ENCODE data around the gene COX7A1. TPM values are rescaled to one million over a fixed set of nuclear protein-coding genes. Genes with fewer than 3 reads are reported as not detected.
"Not testable (repeated sequence)": the region's sequence is repeated elsewhere in the genome, so short reads cannot be mapped to it uniquely, and the experiment has no call there.

Gene COX7A1
- total RNA-seq, 1 donor from 2014 or later: 33.1 TPM

DNA sequence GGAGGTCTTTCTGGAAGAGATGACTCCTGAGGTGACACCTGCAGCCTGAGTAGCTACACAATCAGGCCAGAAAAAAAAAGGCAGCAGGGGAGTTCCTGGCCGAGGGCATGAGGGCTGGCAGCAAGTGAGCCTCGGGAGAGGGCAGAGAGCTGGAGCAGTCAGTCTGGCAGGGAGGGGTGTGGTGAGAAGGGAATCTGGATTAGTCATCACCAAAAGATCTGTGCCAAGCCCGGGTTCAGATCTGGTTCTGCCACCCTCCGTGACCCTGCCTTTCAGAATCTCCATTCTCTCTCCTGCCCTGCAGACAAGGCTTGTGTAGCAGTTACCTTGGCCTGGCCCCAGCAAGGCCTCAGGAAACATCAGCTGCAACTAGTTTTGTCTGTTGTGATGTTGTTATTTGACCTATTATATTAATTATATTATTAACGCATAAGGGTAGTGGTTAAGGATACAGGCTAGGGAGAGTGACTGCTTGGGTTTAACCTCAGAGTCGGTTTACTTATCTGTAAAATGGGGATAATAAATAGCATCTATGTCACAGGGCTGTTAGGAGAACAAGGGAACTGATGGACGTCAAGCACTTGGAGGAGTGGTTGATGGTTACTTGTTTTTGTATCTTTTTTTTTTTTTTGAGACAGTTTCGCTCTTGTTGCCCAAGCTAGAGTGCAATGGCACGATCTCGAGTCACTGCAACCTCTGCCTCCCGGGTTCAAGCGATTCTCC lies 15.1 kb downstream of the COX7A1 start:
- Histone ChIP-seq H3K27ac (peak overlapping the region; percentile 14), H3K4me1 (peaks cover 33% of the 10 kb centered on the region), H3K4me3 (no peak overlapping the region), H3K27me3 (no peaks in the 10 kb centered on the region), H3K9me3 (no peaks in the 10 kb centered on the region), H3K36me3 (peaks cover 0 to 1% of the 10 kb centered on the region in 2 donors)
- DNase-seq (ENCODE audit: extremely low spot score in 2 of 2): no peak
- TF ChIP-seq POLR2AphosphoS5 (IDR thresholded peaks at IDR 0.05; ENCODE audit: insufficient read depth in 1 of 2, low read depth in 1 of 2): peak in 1 of 2 donors; percentile 66
- TF ChIP-seq, protein P1, sequence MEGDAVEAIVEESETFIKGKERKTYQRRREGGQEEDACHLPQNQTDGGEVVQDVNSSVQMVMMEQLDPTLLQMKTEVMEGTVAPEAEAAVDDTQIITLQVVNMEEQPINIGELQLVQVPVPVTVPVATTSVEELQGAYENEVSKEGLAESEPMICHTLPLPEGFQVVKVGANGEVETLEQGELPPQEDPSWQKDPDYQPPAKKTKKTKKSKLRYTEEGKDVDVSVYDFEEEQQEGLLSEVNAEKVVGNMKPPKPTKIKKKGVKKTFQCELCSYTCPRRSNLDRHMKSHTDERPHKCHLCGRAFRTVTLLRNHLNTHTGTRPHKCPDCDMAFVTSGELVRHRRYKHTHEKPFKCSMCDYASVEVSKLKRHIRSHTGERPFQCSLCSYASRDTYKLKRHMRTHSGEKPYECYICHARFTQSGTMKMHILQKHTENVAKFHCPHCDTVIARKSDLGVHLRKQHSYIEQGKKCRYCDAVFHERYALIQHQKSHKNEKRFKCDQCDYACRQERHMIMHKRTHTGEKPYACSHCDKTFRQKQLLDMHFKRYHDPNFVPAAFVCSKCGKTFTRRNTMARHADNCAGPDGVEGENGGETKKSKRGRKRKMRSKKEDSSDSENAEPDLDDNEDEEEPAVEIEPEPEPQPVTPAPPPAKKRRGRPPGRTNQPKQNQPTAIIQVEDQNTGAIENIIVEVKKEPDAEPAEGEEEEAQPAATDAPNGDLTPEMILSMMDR (IDR thresholded peaks at IDR 0.05): no peak
- intact Hi-C loops (cut with DNase I): no loop called here

DNA sequence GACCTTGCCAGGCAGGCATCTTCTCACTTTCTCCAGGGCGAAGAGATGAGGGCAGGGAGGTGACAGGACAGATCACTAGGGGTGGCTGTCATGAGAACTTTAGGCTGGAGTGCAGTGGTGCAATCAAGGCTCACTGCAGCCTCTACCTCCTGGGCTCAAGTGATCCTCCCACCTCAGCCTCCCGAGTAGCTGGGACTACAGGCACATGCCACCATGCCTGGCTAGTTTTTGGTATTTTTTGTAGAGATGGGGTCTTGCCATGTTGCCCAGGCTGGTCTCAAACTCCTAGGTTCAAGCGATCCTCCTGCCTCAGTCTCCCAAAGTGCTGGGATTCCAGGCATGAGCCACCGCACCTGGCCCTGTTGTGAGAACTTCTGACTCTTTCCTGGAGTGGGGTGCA lies 17.4 kb downstream of the COX7A1 start:
- H3K27ac ChIP-seq; H3K36me3 ChIP-seq; DNase-seq (ENCODE audit: extremely low spot score in 2 of 2); H3K27me3 ChIP-seq; H3K9me3 ChIP-seq; intact Hi-C loops (cut with DNase I); H3K4me3 ChIP-seq: not testable (repeated sequence)
- H3K4me1 ChIP-seq: peaks cover 22% of the 10 kb centered on the region

DNA sequence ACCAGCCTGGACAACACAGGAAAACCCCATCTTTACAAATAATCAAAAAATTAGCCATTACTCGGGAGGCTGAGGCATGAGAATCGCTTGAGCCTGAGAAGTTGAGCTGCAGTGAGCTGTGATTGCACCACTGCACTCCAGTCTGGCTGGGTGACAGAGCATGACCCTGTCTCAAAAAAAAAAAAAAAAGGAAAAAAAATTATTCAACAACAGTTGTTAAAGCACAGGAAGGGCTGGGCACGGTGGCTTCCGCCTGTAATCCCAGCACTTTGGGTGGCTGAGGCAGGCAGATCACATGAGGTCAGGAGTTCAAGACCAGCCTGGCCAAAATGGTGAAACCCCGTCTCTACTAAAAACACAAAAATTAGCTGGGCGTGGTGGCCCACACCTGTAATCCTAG lies 21.0 kb downstream of the COX7A1 start:
- H3K4me1 ChIP-seq: peaks cover 18% of the 10 kb centered on the region
- H3K36me3 ChIP-seq; DNase-seq (ENCODE audit: extremely low spot score in 2 of 2); H3K9me3 ChIP-seq; H3K4me3 ChIP-seq; H3K27me3 ChIP-seq; intact Hi-C loops (cut with DNase I); H3K27ac ChIP-seq: not testable (repeated sequence)

DNA sequence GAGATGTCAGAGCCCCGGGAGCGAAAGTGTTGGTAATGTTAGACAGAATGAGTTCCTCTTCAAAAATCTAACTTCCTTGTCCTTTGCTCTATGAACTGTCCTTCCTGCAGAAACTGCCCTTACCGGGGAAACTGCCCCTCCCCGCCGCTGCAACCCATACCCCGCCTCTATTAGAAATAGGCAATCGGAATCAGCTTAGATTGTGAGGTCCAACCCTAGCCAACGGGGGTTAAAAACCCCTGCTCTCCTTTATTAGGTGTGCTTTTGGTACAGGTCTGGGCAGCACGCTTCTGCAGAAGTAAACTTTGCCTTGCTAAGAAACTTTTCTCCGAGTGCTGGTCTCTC lies 23.9 kb downstream of the COX7A1 start:
- DNase-seq (ENCODE audit: extremely low spot score in 2 of 2): no peak
- H3K4me3 ChIP-seq: peak overlapping the region; percentile 45 to 49
- no peak for TF ChIP-seq POLR2AphosphoS5 (IDR thresholded peaks at IDR 0.05; ENCODE audit: insufficient read depth in 1 of 2, low read depth in 1 of 2)
- TF ChIP-seq, protein P1 (IDR thresholded peaks at IDR 0.05): no peak
- no peak for TF ChIP-seq POLR2A (IDR thresholded peaks at IDR 0.05)
- intact Hi-C loops (cut with DNase I): loop anchor here (5.0 kb wide), 1 partner anchor 39 kb away; no protein-coding TSS in a partner anchor
- peaks cover 18% of the 10 kb centered on the region for H3K4me1 ChIP-seq
- H3K36me3 ChIP-seq: peaks cover 0 to 25% of the 10 kb centered on the region in 2 donors
- peak overlapping the region; percentile 88 for H3K27ac ChIP-seq
- H3K9me3 ChIP-seq: no peaks in the 10 kb centered on the region
- H3K27me3 ChIP-seq: no peaks in the 10 kb centered on the region

DNA sequence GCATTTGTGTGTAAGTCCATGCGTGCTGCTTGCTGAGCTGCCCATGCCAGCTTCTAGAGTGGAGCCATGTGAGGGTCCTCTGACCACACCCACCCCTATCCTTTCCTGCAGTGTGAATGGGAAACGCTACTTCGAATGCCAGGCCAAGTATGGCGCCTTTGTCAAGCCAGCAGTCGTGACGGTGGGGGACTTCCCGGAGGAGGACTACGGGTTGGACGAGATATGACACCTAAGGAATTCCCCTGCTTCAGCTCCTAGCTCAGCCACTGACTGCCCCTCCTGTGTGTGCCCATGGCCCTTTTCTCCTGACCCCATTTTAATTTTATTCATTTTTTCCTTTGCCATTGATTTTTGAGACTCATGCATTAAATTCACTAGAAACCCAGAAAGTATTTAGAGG lies 26.7 kb downstream of the COX7A1 start:
- Histone ChIP-seq H3K9me3 (no peaks in the 10 kb centered on the region), H3K4me1 (peaks cover 18% of the 10 kb centered on the region), H3K36me3 (peaks cover 0 to 40% of the 10 kb centered on the region in 2 donors), H3K27me3 (no peaks in the 10 kb centered on the region), H3K27ac (no peak overlapping the region), H3K4me3 (no peak overlapping the region)
- no peak for TF ChIP-seq POLR2AphosphoS5 (IDR thresholded peaks at IDR 0.05; ENCODE audit: insufficient read depth in 1 of 2, low read depth in 1 of 2)
- TF ChIP-seq, protein P1 (IDR thresholded peaks at IDR 0.05): no peak
- TF ChIP-seq POLR2A (IDR thresholded peaks at IDR 0.05): no peak
- no peak for DNase-seq (ENCODE audit: extremely low spot score in 2 of 2)
- intact Hi-C loops (cut with DNase I): loop anchor here (5.0 kb wide), 1 partner anchor 42 kb away; no protein-coding TSS in a partner anchor

DNA sequence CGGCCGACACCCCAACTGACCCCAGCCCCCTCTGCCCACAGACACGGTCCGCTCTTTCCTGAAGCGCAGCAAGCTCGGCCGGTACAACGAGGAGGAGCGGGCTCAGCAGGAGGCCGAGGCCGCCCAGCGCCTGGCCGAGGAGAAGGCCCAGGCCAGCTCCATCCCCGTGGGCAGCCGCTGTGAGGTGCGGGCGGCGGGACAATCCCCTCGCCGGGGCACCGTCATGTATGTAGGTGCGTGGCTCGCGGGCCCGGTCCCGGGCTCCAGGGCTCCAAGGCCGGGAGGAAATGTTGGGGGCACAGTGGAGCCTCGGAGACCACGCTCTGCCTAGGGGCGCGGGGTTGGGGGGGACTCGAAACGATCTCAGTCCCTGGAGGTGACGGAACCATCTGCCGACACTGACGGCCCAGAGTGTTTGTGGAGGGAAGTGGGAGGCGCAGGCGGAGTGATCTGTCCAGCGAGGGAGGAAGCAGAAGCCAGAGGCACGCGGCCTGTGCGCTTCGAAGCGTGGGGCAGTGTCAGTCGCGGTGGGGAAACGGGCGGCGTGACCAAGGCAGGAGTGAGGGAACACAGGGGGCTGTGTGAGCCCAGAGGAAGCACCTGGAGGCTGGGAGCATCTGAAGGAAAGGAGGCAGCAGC lies 30.6 kb downstream of the COX7A1 start:
- Histone ChIP-seq H3K4me3 (no peak overlapping the region), H3K36me3 (peaks cover 0 to 59% of the 10 kb centered on the region in 2 donors), H3K27me3 (no peaks in the 10 kb centered on the region), H3K27ac (no peak overlapping the region), H3K4me1 (peaks cover 13% of the 10 kb centered on the region), H3K9me3 (no peaks in the 10 kb centered on the region)
- DNase-seq (ENCODE audit: extremely low spot score in 2 of 2): no peak
- no peak for TF ChIP-seq POLR2A (IDR thresholded peaks at IDR 0.05)
- TF ChIP-seq, protein P1 (IDR thresholded peaks at IDR 0.05): no peak
- no peak for TF ChIP-seq POLR2AphosphoS5 (IDR thresholded peaks at IDR 0.05; ENCODE audit: insufficient read depth in 1 of 2, low read depth in 1 of 2)
- intact Hi-C loops (cut with DNase I): no loop called here

Measured in vagina (tissue), 2 donors.